Common myeloid progenitor, CD34-positive (primary cell): ENCODE measurements around the gene EXO5.

Experiments
- CTCF ChIA-PET: fragments of 350-600 bp; sonication (Branson Sonifier 250); formaldehyde crosslinking; loops from one replicate; lab custom pipeline; 2021; ENCODE audit warnings: antibody characterized with exemption; lab: Charles Lee
- POLR2A ChIA-PET: fragments of 350-600 bp; sonication (Branson Sonifier 250); formaldehyde crosslinking; loops from one replicate; lab custom pipeline; 2021; ENCODE audit warnings: antibody characterized with exemption; lab: Charles Lee
- DNase-seq, 3 donors: peaks; one replicate each; pipeline versions ENCODE4 v3.0.0 to v3.0.0-alpha.2; 2013
- H3K27ac ChIP-seq, 2 experiments: 1 replicate in 1 of 2; 2 replicates in 1 of 2; pipeline ENCODE4 v1.7.0; 2013; ENCODE audit warnings: inconsistent platforms in 2 of 2, low read length in 2 of 2, mild to moderate bottlenecking in 2 of 2, low read depth in 1 of 2, moderate library complexity in 1 of 2; ENCODE audit not compliant: severe bottlenecking in 2 of 2, insufficient read depth in 1 of 2, poor library complexity in 1 of 2
- H3K27me3 ChIP-seq, 5 experiments: replicated peaks in 2 of 5; 1 replicate in 3 of 5; 2 replicates in 2 of 5; pipeline versions ENCODE4 v1.6.1 to v1.7.0; 2013; ENCODE audit warnings: low read length in 4 of 5, mild to moderate bottlenecking in 2 of 5, moderate library complexity in 2 of 5, inconsistent platforms in 1 of 5; ENCODE audit not compliant: insufficient read depth in 5 of 5, control insufficient read depth in 4 of 5
- H3K36me3 ChIP-seq, 4 experiments: 1 replicate in 2 of 4; 2 replicates in 2 of 4; pipeline versions ENCODE4 v1.6.1 to v1.7.0; 2013; ENCODE audit warnings: low read length in 3 of 4, control low read depth in 1 of 4, mild to moderate bottlenecking in 1 of 4; ENCODE audit not compliant: control insufficient read depth in 4 of 4, insufficient read depth in 4 of 4
- H3K4me1 ChIP-seq, 4 experiments: 1 replicate in 3 of 4; 2 replicates in 1 of 4; pipeline versions ENCODE4 v1.6.1 to v1.7.1; 2013; ENCODE audit warnings: low read length in 3 of 4, mild to moderate bottlenecking in 3 of 4, control low read depth in 1 of 4, inconsistent platforms in 1 of 4, moderate library complexity in 1 of 4; ENCODE audit not compliant: control insufficient read depth in 4 of 4, insufficient read depth in 4 of 4; ENCODE audit errors: control extremely low read depth in 1 of 4
- H3K4me3 ChIP-seq, 7 experiments: 1 replicate in 4 of 7; 2 replicates in 3 of 7; pipeline versions ENCODE4 v1.5.1 to v1.7.0; 2013; ENCODE audit warnings: mild to moderate bottlenecking in 7 of 7, low read length in 6 of 7, moderate library complexity in 6 of 7, inconsistent platforms in 2 of 7, low read depth in 2 of 7, control low read depth in 1 of 7; ENCODE audit not compliant: insufficient read depth in 4 of 7, control insufficient read depth in 1 of 7; ENCODE audit errors: extremely low read depth in 1 of 7
- H3K9me3 ChIP-seq, 5 experiments: 1 replicate in 4 of 5; 2 replicates in 1 of 5; pipeline versions ENCODE4 v1.6.1 to v1.7.1; 2013; ENCODE audit warnings: low read length in 4 of 5, mild to moderate bottlenecking in 2 of 5, inconsistent platforms in 1 of 5, low read depth in 1 of 5, moderate library complexity in 1 of 5; ENCODE audit not compliant: control insufficient read depth in 4 of 5, insufficient read depth in 2 of 5; ENCODE audit errors: control extremely low read depth in 1 of 5
- WGBS: methylation state at CpG from one replicate; pipeline ENCODE4 v1.1.5; 2013; ENCODE audit not compliant: insufficient coverage; 5-methylcytosine and 5-hydroxymethylcytosine counted together

EXO5 gene

GRCh38 chr1:40563266-40563665 lies 54.7 kb downstream of the EXO5 start:
- Histone ChIP-seq H3K27ac (no peak overlapping the region), H3K27me3 (no peaks in the 10 kb centered on the region), H3K9me3 (peaks cover 0 to 4% (median 0%) of the 10 kb centered on the region in 5 experiments), H3K4me1 (no peaks in the 10 kb centered on the region), H3K36me3 (no peaks in the 10 kb centered on the region), H3K4me3 (no peak overlapping the region)
- WGBS: 90% methylated on average over 2 of the region's 4 CpGs
- no peak for DNase-seq
- POLR2A ChIA-PET: no interaction called here
- CTCF ChIA-PET: no interaction called here

- Histone ChIP-seq H3K4me1 (no peaks in the 10 kb centered on the region), H3K36me3 (no peaks in the 10 kb centered on the region), H3K27ac (no peak overlapping the region), H3K4me3 (no peak overlapping the region), H3K9me3 (no peaks in the 10 kb centered on the region), H3K27me3 (no peaks in the 10 kb centered on the region)
- 83% methylated on average over 2 of the region's 3 CpGs for WGBS
- ChIA-PET CTCF (no interaction called here), POLR2A (no interaction called here)
- no peak for DNase-seq
Observed at GRCh38 chr1:40564506-40564905, 55.9 kb downstream of the EXO5 start.

DNA sequence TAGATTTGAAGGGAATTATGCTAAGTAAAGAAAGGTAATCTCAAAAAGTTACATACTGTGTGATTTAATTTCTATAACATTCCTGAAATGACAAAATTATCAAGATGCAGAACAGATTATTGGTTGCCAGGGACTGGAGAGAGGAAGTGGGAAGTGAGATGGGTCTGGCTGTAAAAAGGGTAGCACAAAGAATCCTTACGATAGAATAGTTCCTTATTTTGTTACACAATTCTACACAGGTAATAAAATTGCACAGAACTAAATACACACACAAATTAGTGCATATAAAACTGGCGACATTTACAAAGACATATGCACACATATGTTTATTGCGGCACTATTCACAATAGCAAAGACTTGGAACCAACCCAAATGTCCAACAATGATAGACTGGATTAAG lies 56.3 kb downstream of the EXO5 start:
- H3K27me3 ChIP-seq: no peaks in the 10 kb centered on the region
- H3K4me3 ChIP-seq: no peak overlapping the region
- H3K4me1 ChIP-seq: no peaks in the 10 kb centered on the region
- ChIA-PET CTCF (no interaction called here), POLR2A (no interaction called here)
- no CpG with 5 or more reads among the region's 3 CpGs for WGBS
- H3K36me3 ChIP-seq: no peaks in the 10 kb centered on the region
- no peak for DNase-seq
- no peak overlapping the region for H3K27ac ChIP-seq
- no peaks in the 10 kb centered on the region for H3K9me3 ChIP-seq
